HG03354 (cell line): ENCODE measurements around the gene TSSK6.

Experiments
- ATAC-seq: cut with Tn5 transposase; IDR thresholded peaks from one replicate; pipeline ENCODE4 v1.9.1; 2021; ENCODE audit warnings: mild to moderate bottlenecking; ENCODE audit not compliant: unreplicated experiment, poor library complexity, severe bottlenecking

TSSK6 gene

GRCh38 chr19:19514881-19515641 is at the start of gene TSSK6:
Gene TSSK6 (minus strand): TSS chr19:19515548. CDS start chr19:19515427, 121 bp downstream.
- no peak for ATAC-seq

DNA sequence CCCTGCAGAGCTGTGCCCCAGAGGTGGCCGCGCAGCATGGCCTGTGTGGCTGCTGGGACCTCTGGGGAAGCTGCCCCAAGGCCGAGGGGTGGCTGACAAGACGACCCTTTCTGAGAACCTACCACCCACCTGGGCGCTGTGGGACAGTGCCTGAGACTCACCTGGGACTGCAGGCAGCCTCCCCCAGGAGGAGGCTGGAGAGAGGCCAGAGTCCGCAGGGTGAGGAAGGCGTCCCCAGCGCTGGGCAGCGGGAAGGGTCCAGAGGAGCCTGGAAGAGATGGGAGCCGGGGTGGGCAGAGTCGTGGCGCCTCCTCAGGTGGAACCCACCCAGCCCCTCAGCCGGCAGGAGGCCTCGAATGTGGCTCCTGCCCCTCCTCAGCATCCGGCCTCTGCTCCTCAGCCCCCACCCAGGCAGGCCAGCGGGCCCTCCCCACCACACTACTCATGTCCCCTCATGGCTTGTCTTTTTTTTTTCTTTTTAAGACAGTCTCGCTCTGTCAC is 48.0 kb upstream of the TSSK6 start:
- no peak for ATAC-seq

- no peak for ATAC-seq
Measured at GRCh38 chr19:19562665-19563347, 47.5 kb upstream of the TSSK6 start.

DNA sequence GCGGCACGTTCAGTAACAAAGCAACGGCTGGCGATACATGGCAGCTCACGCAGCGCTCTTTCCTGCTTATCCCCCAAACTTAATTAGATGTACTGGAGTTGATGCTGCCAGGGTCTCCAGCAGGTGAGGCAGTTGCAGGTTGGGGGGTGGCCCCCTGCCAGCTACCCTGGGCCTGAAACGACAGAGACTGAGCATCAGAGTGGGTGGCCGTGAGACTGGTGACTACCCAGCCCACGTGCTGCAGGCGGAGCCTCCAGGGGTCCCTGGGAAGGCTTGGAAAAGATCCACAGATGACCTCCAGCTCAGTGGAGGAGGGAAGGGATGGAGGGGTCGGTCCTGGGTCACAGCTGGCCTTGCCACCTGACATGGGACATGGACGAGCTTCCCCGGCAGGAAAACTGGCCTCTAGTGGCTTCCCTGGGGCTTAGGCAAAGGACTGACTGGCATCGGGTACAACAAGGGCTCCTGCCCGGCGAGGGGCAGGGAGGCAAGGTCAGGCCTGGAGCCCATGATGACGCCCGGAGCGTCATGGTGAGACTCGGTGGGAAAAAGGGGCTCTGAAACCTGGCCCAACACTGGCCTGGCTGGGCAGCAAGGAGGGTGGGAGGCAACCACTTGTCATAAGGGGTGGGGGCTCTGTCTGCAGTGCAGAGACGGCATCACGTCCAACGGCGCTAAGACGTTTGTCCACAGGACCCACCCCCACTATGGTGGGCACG is 46.8 kb upstream of the TSSK6 start:
- no peak for ATAC-seq

DNA sequence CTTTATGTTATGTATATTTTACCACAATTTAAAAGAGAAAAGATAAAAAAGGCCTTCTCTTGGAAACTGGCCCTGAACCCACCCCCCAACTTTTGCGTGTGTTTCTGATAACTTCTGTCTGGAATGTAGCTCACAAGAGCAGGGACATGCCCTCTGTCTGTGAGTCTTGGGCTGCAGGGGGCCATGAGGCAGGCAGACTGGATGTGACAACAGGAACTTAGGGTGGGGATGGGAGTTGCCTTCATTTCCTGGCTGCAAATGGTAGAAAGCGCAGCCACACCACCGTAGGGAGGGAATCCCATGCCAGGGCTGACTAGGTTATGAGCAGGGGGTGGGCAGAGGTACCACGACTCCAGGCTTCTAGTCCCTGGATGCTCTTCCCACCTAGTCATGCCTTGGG is 44.6 kb upstream of the TSSK6 start:
- no peak for ATAC-seq

DNA sequence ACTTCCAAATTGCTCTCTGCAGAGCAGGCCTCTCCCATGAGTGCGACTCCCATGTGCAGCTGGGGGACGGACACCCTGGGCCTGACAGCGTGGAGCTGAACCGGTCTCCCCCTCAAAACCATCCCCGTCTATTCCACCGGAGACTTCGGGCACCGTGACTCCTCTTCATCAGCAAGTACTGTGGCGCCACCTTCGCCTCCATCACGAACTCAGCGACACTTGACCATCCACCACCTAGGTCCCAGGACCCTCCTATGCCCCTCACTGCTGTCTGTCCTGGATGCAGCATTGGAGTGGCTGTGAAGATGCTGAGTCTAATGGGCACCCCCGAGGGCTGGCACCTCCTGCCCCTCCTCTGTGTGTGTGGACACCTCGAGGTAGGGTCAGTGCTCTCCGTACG is 43.3 kb upstream of the TSSK6 start:
- ATAC-seq: no peak

GRCh38 chr19:19558055-19558454 is 42.7 kb upstream of the TSSK6 start:
- no peak for ATAC-seq

DNA sequence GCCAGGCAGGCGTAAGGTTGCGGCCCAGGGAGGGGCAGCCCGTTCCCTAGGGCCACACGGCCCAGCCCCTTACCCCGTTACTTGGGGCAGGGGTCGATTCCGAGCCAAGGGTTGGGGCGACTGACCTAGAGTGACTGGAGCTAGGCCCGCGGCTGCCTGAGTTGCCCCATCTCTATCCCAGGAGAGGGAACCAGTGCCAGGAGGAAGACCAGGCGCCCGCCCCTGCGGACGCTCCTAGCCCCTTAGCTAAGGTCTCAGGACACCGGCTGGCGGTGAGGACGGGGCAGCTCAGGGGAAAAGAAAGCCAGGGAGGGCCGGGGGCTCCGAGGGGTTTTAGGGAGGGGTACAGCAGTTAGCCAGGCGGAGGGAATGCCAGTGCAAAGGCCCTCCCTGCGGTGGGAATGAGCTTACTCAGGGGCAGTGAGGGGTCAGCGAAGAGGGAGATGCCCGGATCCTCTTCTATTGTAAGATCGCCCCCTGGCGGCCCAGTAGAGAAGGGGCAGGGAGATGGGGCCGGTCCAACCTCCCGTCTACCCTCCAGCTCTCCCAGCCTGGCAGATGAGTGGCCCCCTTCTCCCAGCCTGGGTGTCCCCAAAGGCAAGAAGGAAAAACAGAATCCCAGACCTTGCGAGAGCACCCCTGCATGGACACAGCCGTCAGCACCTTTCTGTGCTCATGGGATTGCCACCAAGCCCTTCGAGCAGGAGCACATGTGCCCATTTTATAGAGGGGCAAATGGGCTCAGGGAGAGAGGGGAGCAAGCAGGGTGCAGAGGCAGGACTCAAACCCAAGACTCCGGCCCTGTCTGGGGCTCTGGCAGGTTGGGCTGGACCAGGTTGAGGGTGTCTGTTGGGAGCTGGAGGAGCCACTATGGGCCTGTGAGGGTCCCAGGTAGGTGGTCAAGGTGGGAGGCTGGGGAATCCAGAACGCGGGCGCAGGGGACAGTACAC is 39.0 kb upstream of the TSSK6 start:
- no peak for ATAC-seq

DNA sequence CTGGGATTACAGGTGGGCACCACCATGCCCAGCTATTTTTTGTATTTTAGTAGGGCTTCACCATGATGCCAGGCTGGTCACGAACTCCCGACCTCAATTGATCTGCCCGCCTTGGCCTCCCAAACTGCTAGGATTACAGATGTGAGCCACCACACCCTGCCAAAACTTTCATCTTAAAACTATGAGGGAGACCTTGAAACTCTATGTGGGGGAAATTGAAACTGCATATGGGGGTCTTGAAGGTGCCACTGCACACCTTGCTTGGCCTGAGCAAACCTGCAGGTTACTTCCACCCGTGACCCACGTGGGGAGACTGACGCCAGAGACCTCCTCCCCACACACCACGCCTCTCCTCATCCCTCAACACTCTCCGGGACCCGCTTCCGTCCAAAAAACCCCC is 38.3 kb upstream of the TSSK6 start:
- ATAC-seq: no peak

DNA sequence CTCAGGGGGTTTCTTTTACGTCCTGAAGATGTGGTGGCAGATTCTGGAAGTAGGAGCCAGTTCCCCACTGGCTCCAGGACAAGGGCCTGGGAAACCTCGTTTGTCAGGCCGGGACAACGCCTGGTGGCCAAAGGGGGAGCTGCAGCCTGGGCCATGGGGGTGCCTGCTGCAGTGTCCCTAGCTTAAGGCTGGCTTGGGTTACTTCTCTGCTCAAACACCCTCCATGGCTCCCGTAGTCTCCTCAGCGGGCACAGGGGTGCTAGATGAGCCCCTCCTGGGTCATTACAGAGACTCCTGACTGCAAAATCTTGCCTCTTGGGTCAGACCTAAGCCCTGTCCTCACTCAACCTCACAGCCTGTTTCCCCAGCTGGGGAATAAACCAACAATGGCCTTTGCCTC is 37.5 kb upstream of the TSSK6 start:
- ATAC-seq: no peak

DNA sequence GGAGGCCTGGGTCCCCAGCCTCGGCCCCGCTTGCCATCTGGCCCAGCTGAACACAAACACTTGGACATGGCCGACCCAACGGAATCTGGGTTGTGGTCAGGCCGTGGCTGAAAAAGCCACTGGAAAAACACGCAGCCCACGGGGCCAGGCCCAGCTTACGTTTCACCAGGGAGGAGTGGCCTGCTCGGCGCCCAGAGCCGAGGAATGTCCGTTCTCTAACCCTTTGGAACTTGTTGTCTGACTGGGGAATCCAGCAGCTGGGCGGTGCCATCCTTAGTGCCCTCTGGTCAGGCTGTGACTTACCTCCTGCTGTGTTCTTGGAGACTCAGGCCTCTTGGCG is 36.5 kb upstream of the TSSK6 start:
- ATAC-seq: no peak

GRCh38 chr19:19550972-19551852 is 35.9 kb upstream of the TSSK6 start:
- no peak for ATAC-seq

GRCh38 chr19:19550485-19550929 is 35.2 kb upstream of the TSSK6 start:
- ATAC-seq: no peak

DNA sequence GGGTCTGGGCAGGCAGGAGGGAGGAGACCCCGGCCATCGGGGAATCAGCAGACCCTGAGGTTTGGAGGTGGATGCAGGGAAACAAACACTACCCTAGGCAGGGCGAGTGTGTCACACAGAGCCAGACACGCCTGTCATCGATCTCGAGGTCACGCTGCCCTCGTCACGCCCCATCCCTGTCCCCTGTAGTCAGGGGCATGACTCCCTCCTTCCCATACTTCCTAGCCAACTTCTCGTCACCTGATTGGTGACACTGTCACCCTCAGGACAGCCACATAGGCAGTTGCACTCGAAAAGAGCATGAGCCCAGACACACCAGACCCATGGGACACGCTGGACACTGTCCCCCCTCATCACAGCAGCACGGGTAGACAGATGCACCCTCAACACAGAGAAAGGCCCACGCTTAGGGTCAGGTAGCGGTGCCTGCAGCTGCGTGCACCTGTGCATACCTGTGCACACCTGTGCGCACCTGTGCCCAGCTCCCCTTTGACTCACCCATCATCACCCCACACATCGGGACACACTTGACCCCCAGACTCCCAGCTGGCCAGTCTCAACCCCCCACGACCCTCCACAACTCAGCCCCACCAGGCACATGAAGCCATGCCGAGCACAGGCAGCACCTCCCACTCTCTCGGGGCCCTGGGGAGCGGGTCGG is 34.6 kb upstream of the TSSK6 start:
- no peak for ATAC-seq

DNA sequence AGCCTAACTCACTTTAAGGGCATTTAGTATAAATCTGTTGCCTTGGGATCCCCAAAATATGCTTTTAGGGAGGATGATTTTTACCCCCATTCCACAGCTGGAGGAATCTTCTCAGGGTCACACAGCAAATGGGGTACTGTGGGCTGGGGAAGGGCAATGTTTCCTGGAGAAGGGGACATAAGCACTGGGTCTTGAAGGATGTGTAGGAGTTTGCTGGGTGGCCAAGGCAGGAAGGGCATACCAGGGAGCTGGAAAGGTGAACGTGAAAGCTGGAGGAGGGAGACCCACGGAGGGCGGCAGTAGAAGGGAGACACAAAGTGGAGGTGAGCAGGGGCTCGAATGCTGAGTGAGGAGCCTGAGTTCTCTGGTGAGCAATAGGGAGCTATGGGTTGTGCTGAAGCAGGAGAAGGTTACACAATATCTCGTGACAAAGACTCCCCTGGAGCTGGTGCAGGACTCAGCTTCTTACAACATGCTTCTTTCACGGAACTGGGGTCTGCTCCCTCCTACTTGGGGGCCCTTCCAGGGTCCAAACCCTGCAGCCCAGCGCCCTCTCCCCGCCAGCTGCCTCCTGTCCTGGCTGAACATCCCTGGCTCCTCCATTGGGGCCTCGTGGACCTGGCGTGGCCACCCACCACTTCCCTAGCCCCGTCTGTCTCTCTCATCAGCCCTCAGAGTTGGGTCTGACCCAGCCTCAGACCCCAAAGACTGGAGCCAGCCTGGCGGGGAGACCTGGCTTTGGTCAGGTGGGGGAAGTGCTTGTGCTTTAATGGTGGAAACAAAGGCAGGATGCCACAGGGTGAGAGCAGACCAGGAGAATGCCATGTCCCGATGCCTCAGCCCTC is 33.8 kb upstream of the TSSK6 start:
- no peak for ATAC-seq

DNA sequence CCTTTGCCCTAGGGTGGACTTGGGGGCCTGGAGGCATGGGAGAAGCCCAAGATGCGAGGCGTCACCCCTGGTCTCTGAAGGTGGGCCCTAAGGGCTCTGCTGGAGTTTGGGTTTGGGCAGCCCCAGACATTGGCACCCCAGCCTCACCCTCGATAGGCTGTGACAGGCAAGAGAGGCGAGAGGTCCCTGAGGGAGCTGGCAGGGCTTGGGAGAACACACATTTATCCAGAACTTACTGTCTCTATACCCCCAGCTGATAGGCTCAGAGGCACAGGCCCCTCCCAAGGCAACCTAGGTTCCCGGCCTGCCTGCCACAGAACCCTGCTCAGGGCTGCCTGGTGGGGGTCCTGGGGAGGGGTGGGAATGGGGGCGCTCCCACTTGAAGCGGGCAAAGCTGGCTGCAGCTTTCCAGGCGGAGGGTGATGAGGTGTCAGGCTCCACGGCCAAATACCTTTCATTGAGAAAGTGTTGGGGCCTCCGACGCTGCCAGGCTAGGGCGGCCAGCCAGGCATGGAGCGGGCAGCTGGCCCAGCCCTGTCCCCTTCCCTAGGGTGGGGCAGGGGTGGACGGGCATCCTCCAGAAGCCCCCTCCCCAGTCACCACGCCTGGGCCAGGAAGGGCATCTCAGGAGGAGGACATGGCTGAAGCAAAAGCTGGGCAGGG is 32.5 kb upstream of the TSSK6 start:
- no peak for ATAC-seq

DNA sequence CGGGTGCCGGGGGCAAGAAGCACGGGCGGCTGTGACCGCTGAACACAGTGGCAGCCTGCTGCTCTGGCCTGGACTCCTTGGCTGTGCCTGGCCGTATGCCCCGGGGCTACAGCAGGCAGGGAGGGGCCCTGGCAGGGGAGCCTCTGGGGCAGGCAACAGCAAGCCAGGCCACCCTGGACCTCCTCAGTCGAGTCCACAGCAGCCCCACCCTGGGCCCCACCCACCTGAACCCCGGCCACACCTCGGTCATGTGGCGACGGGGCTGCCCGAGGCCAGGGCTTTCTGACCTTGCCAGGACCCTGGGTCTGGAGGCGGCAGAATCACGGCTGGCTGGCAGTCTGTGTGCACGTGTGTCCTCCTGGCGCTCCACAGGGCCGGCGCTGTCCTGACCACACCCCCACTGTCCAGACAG is 31.4 kb upstream of the TSSK6 start:
- ATAC-seq: no peak
